K562 (cell line): ENCODE measurements around the gene DNER. TPM values are rescaled to one million over a fixed set of nuclear protein-coding genes. Genes with fewer than 3 reads are reported as not detected.

Experiments used
- ATAC-seq: fragments of 200-7000 bp; cut with Tn5 transposase; 3 replicates; pipeline ENCODE4 v1.9.1; 2020; ENCODE audit warnings: moderate library complexity
- BruUV-seq: library from RNA; stranded (reverse); fragments of 400-500 nt; replicated peaks from 2 replicates; lab custom pipeline; 2021; lab: Mats Ljungman, UMichigan
- CTCF ChIA-PET: fragments of 300-600 bp; formaldehyde crosslinking; extraction: SDS; loops from one replicate; lab custom pipeline; 2021; ENCODE audit warnings: low intra/inter-chr PET ratio; lab: Yijun Ruan, JAX
- POLR2A ChIA-PET: fragments of 300-600, 350-650 bp; sonication (Branson Sonifier 250); formaldehyde crosslinking; extraction: SDS; loops from one replicate; lab custom pipeline; 2021; ENCODE audit warnings: antibody characterized with exemption, inconsistent platforms; lab: Yijun Ruan, JAX
- DNase-seq, 4 experiments: peaks; one replicate each; pipeline versions ENCODE4 v3.0.0 to v3.0.0-alpha.2; 2011 to 2018; ENCODE audit warnings: low spot score in 3 of 4, mixed read lengths in 3 of 4; ENCODE audit errors: extremely low read depth in 1 of 4
- FAIRE-seq: peaks from 2 replicates; lab custom pipeline; 2011; peaks lifted over from hg19 to GRCh38; lab: Jason Lieb, UNC
- H2AFZ ChIP-seq: 2 replicates; pipeline ENCODE4 v1.6.0; 2011; ENCODE audit warnings: low read depth, low read length, control low read depth, inconsistent platforms
- H3K27ac ChIP-seq: fragments of 200-600 bp; 3 replicates; pipeline ENCODE4 v1.8.0; 2011; ENCODE audit warnings: low read depth, mild to moderate bottlenecking, control low read depth, inconsistent platforms, low read length, moderate library complexity, mixed read lengths; ENCODE audit errors: extremely low read depth
- H3K27me3 ChIP-seq, 2 experiments: fragments of 300-600 bp in 1 of 2; 2 replicates in 1 of 2; 3 replicates in 1 of 2; pipeline versions ENCODE4 v1.6.0 to v1.8.0; 2011; ENCODE audit warnings: inconsistent platforms in 2 of 2, low read length in 2 of 2, mild to moderate bottlenecking in 1 of 2, mixed read lengths in 1 of 2, moderate library complexity in 1 of 2; ENCODE audit not compliant: control insufficient read depth in 2 of 2, insufficient read depth in 2 of 2
- H3K36me3 ChIP-seq: fragments of 300-600 bp; 3 replicates; pipeline ENCODE4 v1.8.0; 2011; ENCODE audit warnings: mild to moderate bottlenecking, low read length, inconsistent platforms; ENCODE audit not compliant: control insufficient read depth, insufficient read depth
- H3K4me1 ChIP-seq, 2 experiments: fragments of 200-600 bp in 1 of 2; replicated peaks in 1 of 2; 2 replicates in 1 of 2; 3 replicates in 1 of 2; pipeline versions ENCODE4 v1.5.1 to v1.8.0; 2011; ENCODE audit warnings: inconsistent platforms in 2 of 2, low read length in 2 of 2, mild to moderate bottlenecking in 1 of 2, mixed read lengths in 1 of 2, moderate library complexity in 1 of 2; ENCODE audit not compliant: control insufficient read depth in 2 of 2, insufficient read depth in 2 of 2
- H3K4me2 ChIP-seq: 2 replicates; pipeline ENCODE4 v1.6.1; 2011; ENCODE audit warnings: low read length, control low read depth, inconsistent platforms, mixed read lengths; ENCODE audit not compliant: insufficient read depth
- H3K4me3 ChIP-seq: fragments of 200-600 bp; sonication (generic), shearing (Covaris generic); 2 replicates; pipeline ENCODE4 v1.5.1; 2016; ENCODE audit warnings: control low read depth, inconsistent platforms
- H3K79me2 ChIP-seq: fragments of 200-600 bp; 3 replicates; pipeline ENCODE4 v1.8.0; 2011; ENCODE audit warnings: low read length, inconsistent platforms; ENCODE audit not compliant: control insufficient read depth, insufficient read depth
- H3K9ac ChIP-seq, 2 experiments: 2 replicates each; pipeline versions ENCODE4 v1.6.0 to v1.6.1; 2011; ENCODE audit warnings: low read depth in 2 of 2, low read length in 2 of 2, control low read depth in 1 of 2, inconsistent platforms in 1 of 2, mild to moderate bottlenecking in 1 of 2, mixed read lengths in 1 of 2; ENCODE audit not compliant: insufficient read depth in 1 of 2
- H3K9me1 ChIP-seq: one replicate; pipeline ENCODE4 v1.6.0; 2011; ENCODE audit warnings: inconsistent platforms, mild to moderate bottlenecking, low read length, moderate library complexity; ENCODE audit not compliant: control insufficient read depth, insufficient read depth
- H3K9me3 ChIP-seq: replicated peaks from 2 replicates; pipeline ENCODE4 v1.5.1; 2011; ENCODE audit warnings: low read depth, low read length, inconsistent platforms; ENCODE audit not compliant: control insufficient read depth, insufficient read depth
- H4K20me1 ChIP-seq: replicated peaks from 2 replicates; pipeline ENCODE4 v1.6.1; 2011; ENCODE audit warnings: low read length, inconsistent platforms, mixed read lengths; ENCODE audit not compliant: control insufficient read depth, insufficient read depth
- ATF1 ChIP-seq, 2 experiments: fragments of 450-650 bp in 1 of 2; IDR thresholded peaks; 2 replicates each; pipeline ENCODE4 v1.6.1; 2016; ENCODE audit warnings: missing compliant biosample characterization in 1 of 2, missing genetic modification characterization in 1 of 2
- BMI1 ChIP-seq: fragments of 150-350 bp; IDR thresholded peaks from 2 replicates; pipeline ENCODE4 v1.6.1; 2014; ENCODE audit warnings: low read length
- CTBP1 ChIP-seq: fragments of 450-650 bp; IDR thresholded peaks from 2 replicates; pipeline ENCODE4 v1.6.1; 2016; ENCODE audit warnings: borderline replicate concordance
- DPF2 ChIP-seq: fragments of 450-650 bp; IDR thresholded peaks from 2 replicates; pipeline ENCODE4 v1.6.1; 2016
- GTF2A2 ChIP-seq: IDR thresholded peaks from 2 replicates; pipeline ENCODE4 v1.6.1; 2016; ENCODE audit warnings: mild to moderate bottlenecking, missing genetic modification characterization, missing compliant biosample characterization
- GTF2F1 ChIP-seq: IDR thresholded peaks from 2 replicates; pipeline ENCODE4 v1.6.1; 2011; ENCODE audit warnings: low read depth, low read length, improper control_type of control experiment
- HMG20A ChIP-seq: fragments of 450-650 bp; formaldehyde crosslinking; conservative IDR thresholded peaks from 2 replicates; pipeline ENCODE4 v1.4.0; 2020; ENCODE audit warnings: mild to moderate bottlenecking, mixed read lengths
- NEUROD1 ChIP-seq: fragments of 150-350 bp; IDR thresholded peaks from 2 replicates; pipeline ENCODE4 v1.6.1; 2014; ENCODE audit warnings: borderline replicate concordance, low read length, low read depth; ENCODE audit not compliant: partially characterized antibody
- NR3C1 ChIP-seq: sonication (generic); formaldehyde crosslinking; IDR thresholded peaks from 2 replicates; pipeline ENCODE4 v1.8.1; 2022; ENCODE audit warnings: missing genetic modification reagents
- POLR2G ChIP-seq: fragments of 200-400 bp; formaldehyde crosslinking; IDR thresholded peaks from 2 replicates; pipeline ENCODE4 v1.6.1; 2017; ENCODE audit warnings: low read depth, mild to moderate bottlenecking, antibody characterized with exemption, low read length, moderate library complexity
- PTTG1 ChIP-seq: fragments of 450-650 bp; IDR thresholded peaks from 2 replicates; pipeline ENCODE4 v1.6.1; 2016; ENCODE audit warnings: low read depth, mild to moderate bottlenecking, missing genetic modification characterization, missing compliant biosample characterization
- TSC22D4 ChIP-seq: fragments of 450-650 bp; IDR thresholded peaks from 2 replicates; pipeline ENCODE4 v1.6.1; 2016; ENCODE audit warnings: missing genetic modification characterization, missing biosample characterization, control low read depth
- ZNF121 ChIP-seq: sonication (generic); formaldehyde crosslinking; conservative IDR thresholded peaks from 2 replicates; pipeline ENCODE4 v1.8.0; 2022; ENCODE audit warnings: missing genetic modification reagents
- WGBS: fragments of 100-300 bp; shearing (Covaris generic); methylation state at CpG from one replicate; pipeline ENCODE4 v1.1.6; 2016; ENCODE audit warnings: low coverage, mixed read lengths; ENCODE audit not compliant: insufficient coverage; ENCODE audit errors: missing lambda C conversion rate; 5-methylcytosine and 5-hydroxymethylcytosine counted together
- in situ Hi-C: fragments of 300-500 bp; cut with MboI; formaldehyde crosslinking; loops from 4 replicates; pipeline ENCODE4 v1.15.0; 2018; ENCODE audit warnings: inconsistent platforms, mixed read lengths
- intact Hi-C: fragments of 100-400 bp; cut with micrococcal nuclease; formaldehyde crosslinking; loops from 2 replicates; pipeline ENCODE4 v1.14.2; 2022
- polyA plus RNA-seq, 8 experiments: library from polyadenylated mRNA; depleted of rRNA in 4 of 8; stranded (reverse) in 5 of 8; unstranded in 3 of 8; fragments of >200 nt; fragmentation: Nextera tagmentation in 2 of 8; fragmentation: Illumina TruSeq in 1 of 8; extraction: Ambion mirVana in 2 of 8; extraction: Trizol in 1 of 8; gene quantifications; 2 replicates each; pipeline versions ENCODE4 v1.2.1 to v1.2.3, GENCODE V29; 2011 to 2014; ENCODE audit warnings: inconsistent platforms in 1 of 8, missing spikeins in 1 of 8
- total RNA-seq, 7 experiments: library from RNA; depleted of rRNA in 6 of 7; stranded (reverse); fragments of >200 nt in 6 of 7; fragmentation: Illumina TruSeq in 2 of 7; extraction: Trizol in 2 of 7; gene quantifications; 2 replicates each; pipeline versions ENCODE4 v1.2.1 to v1.2.3, GENCODE V29; 2011 to 2021; ENCODE audit warnings: low replicate concordance in 1 of 7

The DNER gene
- total and polyA plus RNA-seq, 9 of the 15 experiments (the other 6 are each of a cell fraction or from before 2014, with no cell fraction given): not detected

- Histone ChIP-seq H2AFZ (no peak overlapping the region), H3K9me3 (no peaks in the 10 kb centered on the region), H3K9ac (no peak overlapping the region), H3K4me3 (no peak overlapping the region), H3K36me3 (no peaks in the 10 kb centered on the region), H3K27ac (no peak overlapping the region), H3K4me2 (no peak overlapping the region), H3K4me1 (no peaks in the 10 kb centered on the region), H3K27me3 (no peaks in the 10 kb centered on the region), H3K9me1 (no peaks in the 10 kb centered on the region), H4K20me1 (no peaks in the 10 kb centered on the region), H3K79me2 (no peaks in the 10 kb centered on the region)
- intact Hi-C loops (no loop called here), in situ Hi-C loops (no loop called here)
- FAIRE-seq: no peak
- no peak for ATAC-seq
- TF ChIP-seq BMI1 (no peak), NR3C1 (CRISPR knock-in tag) (no peak), PTTG1 (tag) (no peak), GTF2F1 (no peak), ATF1 (CRISPR knock-in tag; IDR thresholded peaks at IDR 0.05) (no peak), ATF1 (tag; IDR thresholded peaks at IDR 0.05) (no peak), GTF2A2 (tag) (no peak), TSC22D4 (no peak), POLR2G (no peak), CTBP1 (no peak), DPF2 (no peak), NEUROD1 (no peak), ZNF121 (no peak), HMG20A (no peak)
- no TSS peak for BruUV-seq
- POLR2A ChIA-PET: no interaction called here
- CTCF ChIA-PET: no interaction called here
- 0% methylated on average over 3 of the region's 3 CpGs for WGBS
- DNase-seq: no peak
Measured at GRCh38 chr2:229486673-229487072, 227.7 kb downstream of the DNER start.
